Vagina (tissue), 2 donors: ENCODE data around the gene SLC51B. TPM values are rescaled to one million over a fixed set of nuclear protein-coding genes. Genes with fewer than 3 reads are reported as not detected.

ENCODE experiments used
- DNase-seq, 2 donors: peaks; one replicate each; pipeline ENCODE4 v3.0.0-alpha.2; 2017; ENCODE audit errors: extremely low spot score in 2 of 2
- H3K27ac ChIP-seq: fragments of 200-600 bp; sonication (generic); one replicate; pipeline ENCODE4 v1.5.1; 2019
- H3K27me3 ChIP-seq: fragments of 200-600 bp; sonication (generic); one replicate; pipeline ENCODE4 v1.5.1; 2019
- H3K36me3 ChIP-seq, 2 donors: fragments of 200-600 bp; sonication (generic); one replicate each; pipeline ENCODE4 v1.5.1; 2017 to 2019
- H3K4me1 ChIP-seq: fragments of 200-600 bp; sonication (generic); one replicate; pipeline ENCODE4 v1.5.1; 2019
- H3K4me3 ChIP-seq, 2 donors: fragments of 200-600 bp; sonication (generic); 1 replicate in 1 of 2; 2 replicates in 1 of 2; pipeline ENCODE4 v1.5.1; 2016 to 2019
- H3K9me3 ChIP-seq: fragments of 200-600 bp; sonication (generic); one replicate; pipeline ENCODE4 v1.5.1; 2019
- POLR2A ChIP-seq, 2 donors: fragments of 450-650 bp; IDR thresholded peaks; one replicate each; pipeline ENCODE4 v1.6.1; 2017; ENCODE audit warnings: antibody characterized with exemption in 2 of 2, mild to moderate bottlenecking in 2 of 2, moderate library complexity in 2 of 2
- POLR2AphosphoS5 ChIP-seq, 2 donors: sonication (generic); formaldehyde crosslinking; IDR thresholded peaks; one replicate each; pipeline ENCODE4 v1.9.0; 2017; ENCODE audit warnings: antibody characterized with exemption in 2 of 2, mild to moderate bottlenecking in 2 of 2, low read depth in 1 of 2; ENCODE audit not compliant: insufficient read depth in 1 of 2
- intact Hi-C: fragments of 100-400 bp; cut with DNase I; formaldehyde crosslinking; loops from one replicate; pipeline ENCODE4 v1.15.1; 2023
- total RNA-seq: library from RNA; depleted of rRNA; stranded (reverse); fragments of >200 nt; gene quantifications from one replicate; pipeline ENCODE4 v1.2.3, GENCODE V29; 2016
- TF ChIP-seq, protein P1 (sequence below), 3 experiments: fragments of 450-650 bp in 2 of 3; fragments of 200-600 bp in 1 of 3; sonication (generic) in 1 of 3; IDR thresholded peaks; one replicate each; pipeline ENCODE4 v1.5.1; 2017 to 2019; ENCODE audit warnings: antibody characterized with exemption in 3 of 3, mild to moderate bottlenecking in 2 of 3, moderate library complexity in 2 of 3

SLC51B gene
- total RNA-seq, 1 donor from 2014 or later = not detected

DNA sequence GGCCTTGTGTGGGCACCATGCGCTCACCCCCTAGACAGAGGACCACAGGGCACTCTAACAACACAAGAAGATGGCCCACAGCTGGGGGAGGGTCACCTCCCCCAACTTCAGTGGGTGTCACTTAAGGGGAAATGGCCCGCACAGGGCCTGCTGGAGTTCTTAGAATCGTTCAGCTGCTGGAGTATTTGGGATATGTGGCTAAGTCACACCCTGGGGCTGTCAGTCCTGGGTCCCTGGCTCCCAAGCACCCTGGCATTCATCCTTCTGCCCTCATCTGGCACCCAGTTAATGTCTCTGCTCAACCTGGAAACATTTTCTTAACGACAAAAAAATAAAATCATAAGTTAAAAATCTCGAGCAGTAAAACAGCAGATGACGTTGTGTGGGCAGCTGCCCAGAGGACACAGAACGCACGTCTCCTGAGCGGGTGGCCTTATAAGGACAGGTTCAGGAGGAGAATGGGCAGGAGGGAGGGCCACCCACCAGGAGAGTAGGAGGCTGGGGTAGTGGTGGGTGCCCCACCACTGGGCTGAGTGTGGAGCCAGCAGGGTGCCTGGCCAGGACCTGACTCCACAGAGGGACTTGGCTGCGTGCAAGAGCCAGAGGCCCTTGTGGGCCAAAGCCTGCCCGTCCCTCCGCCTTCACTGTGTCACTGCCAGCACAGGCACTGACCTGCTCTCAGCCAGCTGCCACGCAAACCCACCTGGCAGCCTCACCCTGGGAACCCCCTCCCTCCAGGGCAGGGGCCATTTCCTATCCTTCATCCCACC lies 42.9 kb downstream of the SLC51B start:
- no peaks in the 10 kb centered on the region for H3K9me3 ChIP-seq
- TF ChIP-seq POLR2AphosphoS5 (IDR thresholded peaks at IDR 0.05; ENCODE audit: insufficient read depth in 1 of 2, low read depth in 1 of 2) (peak; percentile 26 to 75), POLR2A (IDR thresholded peaks at IDR 0.05) (no peak)
- intact Hi-C loops = loop anchor here (5.0 kb wide), 1 partner anchor 36 kb away; no protein-coding TSS in a partner anchor
- no peak for DNase-seq
- H3K36me3 ChIP-seq = no peaks in the 10 kb centered on the region
- H3K4me1 ChIP-seq = peaks cover 44% of the 10 kb centered on the region
- H3K27ac ChIP-seq = peak overlapping the region; percentile 58
- H3K4me3 ChIP-seq = no peak overlapping the region
- H3K27me3 ChIP-seq = no peaks in the 10 kb centered on the region

DNA sequence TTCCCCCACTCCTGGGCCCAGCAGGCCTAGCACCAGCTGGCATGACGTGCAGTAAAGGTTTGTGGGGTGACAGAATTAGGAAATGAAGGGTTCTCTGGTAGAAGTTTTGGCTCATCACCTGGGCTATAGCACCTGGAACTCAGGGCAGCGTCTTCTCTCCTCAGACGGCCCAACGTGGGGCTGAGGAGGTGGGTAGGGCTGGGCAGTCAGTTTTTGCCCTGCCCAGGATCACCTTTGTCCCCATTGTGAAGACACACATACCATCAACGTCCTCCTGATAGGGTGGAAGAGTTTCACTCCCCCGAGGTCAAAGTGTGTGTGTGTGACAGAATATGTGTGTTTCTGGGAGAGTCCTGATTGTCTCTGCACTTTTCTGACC lies 43.4 kb downstream of the SLC51B start:
- no peaks in the 10 kb centered on the region for H3K36me3 ChIP-seq
- H3K4me1 ChIP-seq = peaks cover 43% of the 10 kb centered on the region
- intact Hi-C loops = loop anchor here (5.0 kb wide), 1 partner anchor 36 kb away; no protein-coding TSS in a partner anchor
- TF ChIP-seq POLR2AphosphoS5 (IDR thresholded peaks at IDR 0.05; ENCODE audit: insufficient read depth in 1 of 2, low read depth in 1 of 2) = no peak
- TF ChIP-seq POLR2A (IDR thresholded peaks at IDR 0.05) = no peak
- TF ChIP-seq, protein P1, sequence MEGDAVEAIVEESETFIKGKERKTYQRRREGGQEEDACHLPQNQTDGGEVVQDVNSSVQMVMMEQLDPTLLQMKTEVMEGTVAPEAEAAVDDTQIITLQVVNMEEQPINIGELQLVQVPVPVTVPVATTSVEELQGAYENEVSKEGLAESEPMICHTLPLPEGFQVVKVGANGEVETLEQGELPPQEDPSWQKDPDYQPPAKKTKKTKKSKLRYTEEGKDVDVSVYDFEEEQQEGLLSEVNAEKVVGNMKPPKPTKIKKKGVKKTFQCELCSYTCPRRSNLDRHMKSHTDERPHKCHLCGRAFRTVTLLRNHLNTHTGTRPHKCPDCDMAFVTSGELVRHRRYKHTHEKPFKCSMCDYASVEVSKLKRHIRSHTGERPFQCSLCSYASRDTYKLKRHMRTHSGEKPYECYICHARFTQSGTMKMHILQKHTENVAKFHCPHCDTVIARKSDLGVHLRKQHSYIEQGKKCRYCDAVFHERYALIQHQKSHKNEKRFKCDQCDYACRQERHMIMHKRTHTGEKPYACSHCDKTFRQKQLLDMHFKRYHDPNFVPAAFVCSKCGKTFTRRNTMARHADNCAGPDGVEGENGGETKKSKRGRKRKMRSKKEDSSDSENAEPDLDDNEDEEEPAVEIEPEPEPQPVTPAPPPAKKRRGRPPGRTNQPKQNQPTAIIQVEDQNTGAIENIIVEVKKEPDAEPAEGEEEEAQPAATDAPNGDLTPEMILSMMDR (IDR thresholded peaks at IDR 0.05) = no peak
- H3K27me3 ChIP-seq = no peaks in the 10 kb centered on the region
- no peak overlapping the region for H3K4me3 ChIP-seq
- peak overlapping the region; percentile 58 for H3K27ac ChIP-seq
- DNase-seq = no peak
- H3K9me3 ChIP-seq = no peaks in the 10 kb centered on the region

DNA sequence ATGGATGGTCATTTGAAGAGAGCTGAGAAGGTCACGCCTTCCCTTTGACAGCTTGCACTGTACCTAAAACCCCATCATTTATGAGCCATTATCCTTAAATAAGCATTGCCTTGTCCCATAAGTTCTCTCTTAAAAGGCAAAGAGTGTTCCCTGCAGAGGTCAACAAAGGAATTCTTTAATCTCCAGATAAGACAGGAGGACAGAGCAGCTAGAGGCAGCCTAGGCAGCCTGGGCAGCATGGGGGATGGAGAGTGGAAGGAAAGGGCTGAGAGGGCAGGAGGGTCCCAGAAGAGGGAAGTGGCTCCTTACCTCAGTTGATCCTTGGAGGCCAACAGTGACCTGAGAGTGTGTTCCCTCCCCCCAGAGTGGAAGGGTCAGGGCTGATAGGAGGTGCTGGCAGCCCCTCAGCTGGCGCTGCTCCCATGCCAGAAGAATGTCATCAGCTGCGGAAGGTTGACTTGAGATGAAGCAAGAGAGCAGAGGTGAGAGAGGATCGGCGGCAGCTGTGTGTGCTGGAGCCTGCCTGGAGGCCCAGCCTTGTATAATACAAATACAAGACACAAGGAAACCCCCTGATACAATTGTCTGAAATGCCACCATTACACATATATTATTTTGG lies 44.1 kb downstream of the SLC51B start:
- H3K4me3 ChIP-seq = no peak overlapping the region
- TF ChIP-seq POLR2AphosphoS5 (IDR thresholded peaks at IDR 0.05; ENCODE audit: insufficient read depth in 1 of 2, low read depth in 1 of 2) (no peak), POLR2A (IDR thresholded peaks at IDR 0.05) (no peak)
- TF ChIP-seq, protein P1 (IDR thresholded peaks at IDR 0.05) = no peak
- peaks cover 43% of the 10 kb centered on the region for H3K4me1 ChIP-seq
- DNase-seq = no peak
- H3K9me3 ChIP-seq = no peaks in the 10 kb centered on the region
- no peaks in the 10 kb centered on the region for H3K27me3 ChIP-seq
- intact Hi-C loops = loop anchor here (5.0 kb wide), 1 partner anchor 37 kb away; no protein-coding TSS in a partner anchor
- no peaks in the 10 kb centered on the region for H3K36me3 ChIP-seq
- peak overlapping the region; percentile 58 for H3K27ac ChIP-seq

DNA sequence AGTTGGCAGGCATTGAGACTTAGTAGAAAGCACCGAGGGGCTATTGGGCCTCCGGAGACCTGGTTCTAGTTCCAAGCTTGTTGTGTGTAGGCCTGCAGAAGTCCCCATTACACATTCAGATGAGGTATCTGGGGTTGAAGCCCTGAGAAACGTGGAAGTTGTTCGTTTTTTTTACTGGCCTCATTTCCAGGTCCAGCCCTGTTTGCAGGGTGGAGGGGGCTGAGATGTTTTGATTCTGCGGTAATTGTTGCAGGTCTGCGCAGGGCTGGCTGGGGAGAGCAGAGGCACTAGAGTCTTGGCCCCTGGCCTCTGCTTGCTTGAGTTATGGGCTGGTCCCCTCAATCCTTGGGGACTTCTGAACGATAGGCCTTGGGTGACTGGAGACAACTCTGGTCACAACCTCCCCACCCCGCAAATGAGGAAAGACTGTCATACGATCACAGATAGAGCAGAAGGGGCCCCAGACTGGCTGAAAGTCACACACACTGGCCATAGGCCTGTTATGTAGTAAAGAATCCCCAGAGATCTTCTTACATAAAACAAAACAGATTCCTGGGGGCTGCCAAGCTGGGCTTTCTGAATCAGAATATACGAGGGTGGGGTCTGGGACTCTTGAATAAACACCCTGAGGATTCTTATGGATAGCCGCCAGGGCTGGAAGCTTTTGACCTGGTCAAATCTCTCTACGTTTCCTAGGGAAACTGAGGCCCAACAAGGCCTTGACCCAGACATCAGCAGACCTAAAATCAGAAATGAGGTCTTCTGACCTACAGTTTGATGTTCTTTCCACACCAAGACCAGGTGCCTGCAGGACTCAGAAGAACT lies 47.0 kb downstream of the SLC51B start:
- Histone ChIP-seq H3K36me3 (no peaks in the 10 kb centered on the region), H3K9me3 (no peaks in the 10 kb centered on the region), H3K4me3 (no peak overlapping the region), H3K27me3 (no peaks in the 10 kb centered on the region), H3K27ac (peak overlapping the region; percentile 18), H3K4me1 (peaks cover 33% of the 10 kb centered on the region)
- no peak for DNase-seq
- no peak for TF ChIP-seq POLR2A (IDR thresholded peaks at IDR 0.05)
- TF ChIP-seq, protein P1 (IDR thresholded peaks at IDR 0.05) = no peak
- no peak for TF ChIP-seq POLR2AphosphoS5 (IDR thresholded peaks at IDR 0.05; ENCODE audit: insufficient read depth in 1 of 2, low read depth in 1 of 2)
- intact Hi-C loops = no loop called here
